ENCODE data around the gene EEIG1. TPM values are rescaled to one million over a fixed set of nuclear protein-coding genes. Genes with fewer than 3 reads are reported as not detected.

The EEIG1 gene
- total RNA-seq, 4 donors from 2014 or later, result 5.0 to 140 (median 19.3) TPM

GRCh38 chr9:127966416-127967150 is 14.2 kb downstream of the EEIG1 start:
- no peaks in the 10 kb centered on the region for H3K9me3 ChIP-seq
- peaks cover 59 to 70% of the 10 kb centered on the region in 2 donors for H3K4me1 ChIP-seq
- intact Hi-C loops (cut with DNase I; ENCODE audit: low total_unique reads), result no loop called here
- no peaks in the 10 kb centered on the region for H3K27me3 ChIP-seq
- TF ChIP-seq CTCF (IDR thresholded peaks at IDR 0.05) (no peak), POLR2A (IDR thresholded peaks at IDR 0.05) (no peak)
- H3K4me3 ChIP-seq, result no peak overlapping the region
- H3K36me3 ChIP-seq, result no peaks in the 10 kb centered on the region
- DNase-seq, result peak in 1 of 2 donors; percentile 37
- H3K27ac ChIP-seq, result peak overlapping the region; percentile 90 to 91

GRCh38 chr9:127965953-127966352 is 14.8 kb downstream of the EEIG1 start:
- H3K4me1 ChIP-seq, result peaks cover 54 to 69% of the 10 kb centered on the region in 2 donors
- H3K4me3 ChIP-seq, result no peak overlapping the region
- H3K27ac ChIP-seq, result peak overlapping the region; percentile 90 to 91
- TF ChIP-seq CTCF (IDR thresholded peaks at IDR 0.05) (no peak), POLR2A (IDR thresholded peaks at IDR 0.05) (no peak)
- DNase-seq, result no peak
- no peaks in the 10 kb centered on the region for H3K36me3 ChIP-seq
- H3K27me3 ChIP-seq, result no peaks in the 10 kb centered on the region
- intact Hi-C loops (cut with DNase I; ENCODE audit: low total_unique reads), result no loop called here
- H3K9me3 ChIP-seq, result no peaks in the 10 kb centered on the region

- H3K9me3 ChIP-seq, result no peaks in the 10 kb centered on the region
- peaks cover 54 to 74% of the 10 kb centered on the region in 2 donors for H3K4me1 ChIP-seq
- peak overlapping the region; percentile 90 to 91 for H3K27ac ChIP-seq
- peak; percentile 69 to 74 for DNase-seq
- peak overlapping the region in 1 of 2 donors; percentile 3 for H3K4me3 ChIP-seq
- intact Hi-C loops (cut with DNase I; ENCODE audit: low total_unique reads), result no loop called here
- H3K27me3 ChIP-seq, result no peaks in the 10 kb centered on the region
- no peaks in the 10 kb centered on the region for H3K36me3 ChIP-seq
- TF ChIP-seq POLR2A (IDR thresholded peaks at IDR 0.05) (no peak), CTCF (IDR thresholded peaks at IDR 0.05) (no peak)
These were observed 17.3 kb downstream of the EEIG1 start for GRCh38 chr9:127963359-127964064.

- DNase-seq, result no peak
- H3K4me1 ChIP-seq, result peaks cover 49 to 69% of the 10 kb centered on the region in 2 donors
- H3K27ac ChIP-seq, result peak overlapping the region; percentile 90 to 91
- intact Hi-C loops (cut with DNase I; ENCODE audit: low total_unique reads), result no loop called here
- peak in 1 of 4 experiments; percentile 4 for TF ChIP-seq CTCF (IDR thresholded peaks at IDR 0.05)
- TF ChIP-seq POLR2A (IDR thresholded peaks at IDR 0.05), result no peak
- no peaks in the 10 kb centered on the region for H3K27me3 ChIP-seq
- no peaks in the 10 kb centered on the region for H3K36me3 ChIP-seq
- H3K4me3 ChIP-seq, result no peak overlapping the region
- H3K9me3 ChIP-seq, result no peaks in the 10 kb centered on the region
These were observed 17.8 kb downstream of the EEIG1 start for GRCh38 chr9:127963041-127963358.

- Histone ChIP-seq H3K9me3 (no peaks in the 10 kb centered on the region), H3K4me1 (peaks cover 45 to 63% of the 10 kb centered on the region in 2 donors), H3K27ac (peak overlapping the region; percentile 90 to 91), H3K36me3 (no peaks in the 10 kb centered on the region), H3K27me3 (no peaks in the 10 kb centered on the region), H3K4me3 (no peak overlapping the region)
- intact Hi-C loops (cut with DNase I; ENCODE audit: low total_unique reads), result no loop called here
- peak in 1 of 2 donors; percentile 19 for DNase-seq
- no peak for TF ChIP-seq POLR2A (IDR thresholded peaks at IDR 0.05)
- no peak for TF ChIP-seq CTCF (IDR thresholded peaks at IDR 0.05)
These were observed 18.5 kb downstream of the EEIG1 start for GRCh38 chr9:127962278-127962677.
